ENCODE results near the gene ZSCAN4.

The ZSCAN4 gene

GRCh38 chr19:57671124-57671895, 2.6 kb downstream of the ZSCAN4 start:
- in situ Hi-C loops (cut with HindIII; ENCODE audit: low pct_ligation_motif_present, low pct_unique_long_range_greater_than_20kb, low sequenced_read_pairs): no loop called here
- DNase-seq: no peak

GRCh38 chr19:57672466-57672865, 3.7 kb downstream of the ZSCAN4 start:
- DNase-seq: no peak
- in situ Hi-C loops (cut with HindIII; ENCODE audit: low pct_ligation_motif_present, low pct_unique_long_range_greater_than_20kb, low sequenced_read_pairs): no loop called here

- no peak for DNase-seq
- in situ Hi-C loops (cut with HindIII; ENCODE audit: low pct_ligation_motif_present, low pct_unique_long_range_greater_than_20kb, low sequenced_read_pairs): no loop called here
These were observed 7.1 kb downstream of the ZSCAN4 start for GRCh38 chr19:57675881-57676280.

- DNase-seq: peak; percentile 6
- in situ Hi-C loops (cut with HindIII; ENCODE audit: low pct_ligation_motif_present, low pct_unique_long_range_greater_than_20kb, low sequenced_read_pairs): no loop called here
These were observed 13.6 kb downstream of the ZSCAN4 start for GRCh38 chr19:57682226-57682766.

GRCh38 chr19:57686727-57687126, 18.0 kb downstream of the ZSCAN4 start:
- in situ Hi-C loops (cut with HindIII; ENCODE audit: low pct_ligation_motif_present, low pct_unique_long_range_greater_than_20kb, low sequenced_read_pairs): no loop called here
- DNase-seq: no peak

GRCh38 chr19:57687363-57688010, 18.8 kb downstream of the ZSCAN4 start:
- in situ Hi-C loops (cut with HindIII; ENCODE audit: low pct_ligation_motif_present, low pct_unique_long_range_greater_than_20kb, low sequenced_read_pairs): no loop called here
- no peak for DNase-seq

- in situ Hi-C loops (cut with HindIII; ENCODE audit: low pct_ligation_motif_present, low pct_unique_long_range_greater_than_20kb, low sequenced_read_pairs): no loop called here
- DNase-seq: no peak
These were observed 19.5 kb downstream of the ZSCAN4 start for GRCh38 chr19:57688011-57688763.

- in situ Hi-C loops (cut with HindIII; ENCODE audit: low pct_ligation_motif_present, low pct_unique_long_range_greater_than_20kb, low sequenced_read_pairs): no loop called here
These were observed 21.0 kb downstream of the ZSCAN4 start for GRCh38 chr19:57689750-57690149.

GRCh38 chr19:57701625-57702024, 32.9 kb downstream of the ZSCAN4 start:
- DNase-seq: no peak
- in situ Hi-C loops (cut with HindIII; ENCODE audit: low pct_ligation_motif_present, low pct_unique_long_range_greater_than_20kb, low sequenced_read_pairs): no loop called here

More at GRCh38 chr19:57689750-57690149, 21.0 kb downstream of the ZSCAN4 start:
- DNase-seq: no peak

- DNase-seq: no peak
- in situ Hi-C loops (cut with HindIII; ENCODE audit: low pct_ligation_motif_present, low pct_unique_long_range_greater_than_20kb, low sequenced_read_pairs): no loop called here
These were observed 37.6 kb downstream of the ZSCAN4 start for GRCh38 chr19:57706346-57706745.

- no peak for DNase-seq
- in situ Hi-C loops (cut with HindIII; ENCODE audit: low pct_ligation_motif_present, low pct_unique_long_range_greater_than_20kb, low sequenced_read_pairs): no loop called here
These were observed 40.1 kb downstream of the ZSCAN4 start, which contains the start of gene ZNF154 for GRCh38 chr19:57708641-57709361. TSS of gene ZNF154 (minus strand) at chr19:57709204. CDS start at chr19:57708971, 233 bp downstream.

- in situ Hi-C loops (cut with HindIII; ENCODE audit: low pct_ligation_motif_present, low pct_unique_long_range_greater_than_20kb, low sequenced_read_pairs): no loop called here
- DNase-seq: no peak
These were observed 40.9 kb downstream of the ZSCAN4 start for GRCh38 chr19:57709616-57710015.

GRCh38 chr19:57712222-57712621, 43.5 kb downstream of the ZSCAN4 start:
- in situ Hi-C loops (cut with HindIII; ENCODE audit: low pct_ligation_motif_present, low pct_unique_long_range_greater_than_20kb, low sequenced_read_pairs): no loop called here
- no peak for DNase-seq

- DNase-seq: no peak
- in situ Hi-C loops (cut with HindIII; ENCODE audit: low pct_ligation_motif_present, low pct_unique_long_range_greater_than_20kb, low sequenced_read_pairs): no loop called here
These were observed 50.7 kb downstream of the ZSCAN4 start for GRCh38 chr19:57719424-57719823.

- DNase-seq: no peak
- in situ Hi-C loops (cut with HindIII; ENCODE audit: low pct_ligation_motif_present, low pct_unique_long_range_greater_than_20kb, low sequenced_read_pairs): no loop called here
These were observed 51.3 kb downstream of the ZSCAN4 start for GRCh38 chr19:57719901-57720519.

- DNase-seq: no peak
- in situ Hi-C loops (cut with HindIII; ENCODE audit: low pct_ligation_motif_present, low pct_unique_long_range_greater_than_20kb, low sequenced_read_pairs): no loop called here
These were observed 52.1 kb downstream of the ZSCAN4 start for GRCh38 chr19:57720878-57721277.
